Fibroblast of skin of scalp (primary cell): Measurements from ENCODE around the gene OGFR.
A peak's percentile ranks its signal among the peaks of the same experiment; 100 is the strongest.

Source experiments
- DNase-seq: peaks from one replicate; pipeline ENCODE4 v3.0.0-alpha.2; 2013

Gene OGFR

DNA sequence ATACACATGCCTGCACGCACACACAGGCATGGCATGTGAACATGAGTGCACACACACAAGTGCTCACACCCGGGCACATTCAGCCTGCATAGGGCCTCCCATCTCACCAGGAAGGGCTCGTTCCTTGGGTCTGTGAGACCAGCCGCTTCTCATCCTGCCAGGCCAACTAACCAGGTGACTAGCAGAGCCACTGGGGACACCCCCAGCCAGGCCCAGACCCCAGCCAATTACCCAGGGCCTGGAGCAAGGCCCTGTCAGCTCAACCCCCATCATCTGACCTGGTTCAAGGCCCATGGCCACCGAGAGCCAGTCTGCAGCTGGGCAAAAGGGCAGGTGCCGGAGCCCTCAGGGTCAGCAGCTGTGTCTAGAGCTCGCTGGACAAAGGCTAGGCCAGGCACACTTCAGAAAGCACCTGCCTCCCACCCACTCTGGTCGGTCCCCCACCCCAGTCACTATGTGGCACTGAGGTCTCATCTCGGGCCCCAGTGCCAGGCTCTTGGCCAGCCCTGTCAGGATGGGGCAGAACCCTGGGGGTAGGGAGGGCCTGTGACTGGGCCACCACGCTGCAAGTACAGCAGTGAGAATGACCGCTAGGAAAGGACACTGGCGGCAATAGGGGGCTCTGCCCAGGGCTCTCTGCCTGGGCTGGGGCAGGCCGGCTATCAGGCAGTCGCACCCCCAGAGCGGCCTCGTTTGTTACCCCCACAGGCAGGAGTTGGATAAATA is 35.1 kb upstream of the OGFR start:
- no peak for DNase-seq

- no peak for DNase-seq
These were observed 34.3 kb upstream of the OGFR start for GRCh38 chr20:62770111-62770910.

DNA sequence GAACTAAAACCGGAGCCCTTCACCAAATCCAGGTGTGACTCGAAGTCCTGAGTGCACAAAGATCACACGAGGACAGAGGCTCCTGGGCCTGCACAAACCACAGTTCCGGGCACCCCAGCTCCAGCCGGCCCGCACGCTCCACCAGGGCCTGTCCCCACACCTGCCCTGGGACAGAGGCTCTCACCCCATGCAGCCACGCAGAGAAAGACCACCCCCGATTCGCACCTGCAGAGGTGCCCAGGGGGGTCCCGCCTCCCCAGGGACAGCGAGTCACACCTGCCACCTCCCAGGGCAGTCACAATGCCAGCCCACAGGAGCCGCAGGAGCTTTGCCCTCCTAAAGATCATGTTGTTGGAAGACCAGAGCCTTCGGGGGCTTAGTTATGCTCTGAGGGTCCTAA is 33.7 kb upstream of the OGFR start:
- DNase-seq, result no peak

DNA sequence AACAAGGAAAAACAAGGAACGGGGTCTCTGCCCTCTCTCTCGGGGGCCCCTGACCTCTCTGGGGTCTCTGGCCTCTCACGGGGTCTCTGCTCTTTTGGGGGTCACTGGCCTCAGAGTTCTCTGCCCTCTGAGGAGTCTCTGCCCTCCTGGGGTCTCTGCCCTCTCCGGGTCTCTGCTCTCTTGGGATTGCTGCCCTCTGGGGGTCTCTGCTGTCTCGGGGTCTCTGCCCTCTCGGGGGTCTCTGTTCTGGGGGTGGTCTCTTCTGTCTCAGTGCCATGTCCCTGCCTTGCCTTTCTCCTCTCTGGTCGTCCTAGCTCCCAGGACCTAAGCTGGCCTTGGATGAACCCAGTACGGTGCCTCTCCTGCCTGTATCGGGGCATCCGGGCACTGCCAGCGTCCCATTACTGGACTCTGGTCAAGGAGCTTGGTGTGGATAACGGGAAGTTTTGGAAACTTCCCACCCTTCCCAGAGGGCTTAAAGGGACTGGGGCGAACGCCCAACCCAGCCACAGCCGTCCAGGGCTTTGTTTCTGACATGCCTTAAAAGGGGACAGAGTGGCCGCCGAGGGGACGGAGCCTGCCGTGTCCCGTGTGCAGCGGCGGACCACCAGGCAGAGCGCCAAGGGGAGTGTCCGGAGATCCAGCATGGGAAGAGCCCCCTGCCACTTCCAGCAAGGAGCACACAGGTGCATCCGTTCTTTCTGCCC is 33.1 kb upstream of the OGFR start:
- no peak for DNase-seq

DNA sequence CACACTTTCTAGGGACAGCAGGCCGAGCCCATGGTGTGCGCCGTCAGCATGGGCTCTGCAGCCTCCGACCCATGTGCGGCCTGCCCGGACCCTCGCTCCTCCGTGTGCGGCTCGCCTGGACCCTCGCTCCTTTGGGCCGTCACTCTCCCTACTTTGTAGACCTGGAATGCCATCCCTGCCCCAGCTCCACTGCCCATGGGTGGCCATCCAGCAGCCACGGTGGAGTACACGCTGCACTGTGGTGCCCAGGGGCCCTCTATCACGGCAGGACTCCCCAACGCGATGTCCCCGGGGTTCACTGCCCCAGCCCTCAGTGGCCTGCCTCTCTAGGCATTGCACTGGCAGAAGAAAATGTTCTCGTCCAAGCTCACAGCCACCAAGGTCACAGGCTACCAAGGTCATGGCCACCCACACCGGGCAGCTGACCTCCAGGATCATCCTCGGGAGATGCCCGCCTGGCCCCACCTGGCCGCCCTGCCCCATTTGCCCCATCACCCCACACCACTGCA is 32.5 kb upstream of the OGFR start:
- no peak for DNase-seq

DNA sequence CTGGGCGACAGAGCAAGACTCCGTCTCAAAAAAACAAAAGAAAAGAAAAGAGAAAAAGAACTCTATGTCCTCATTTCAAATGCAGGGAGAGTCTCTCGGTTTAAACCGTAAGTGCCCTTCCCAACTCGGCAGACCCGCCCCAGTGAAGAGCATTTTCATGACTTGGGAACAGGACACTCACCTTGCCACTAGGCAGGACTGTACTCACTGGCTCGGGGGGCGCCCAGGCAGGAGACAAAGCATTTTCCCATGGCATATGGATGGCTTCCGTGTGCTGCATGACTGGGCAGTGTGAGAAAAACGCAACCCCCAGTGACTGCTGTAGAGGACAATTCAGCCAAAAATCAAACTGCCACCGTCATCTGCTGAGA is 32.0 kb upstream of the OGFR start:
- no peak for DNase-seq

GRCh38 chr20:62772990-62773844 is 31.4 kb upstream of the OGFR start:
- no peak for DNase-seq

DNA sequence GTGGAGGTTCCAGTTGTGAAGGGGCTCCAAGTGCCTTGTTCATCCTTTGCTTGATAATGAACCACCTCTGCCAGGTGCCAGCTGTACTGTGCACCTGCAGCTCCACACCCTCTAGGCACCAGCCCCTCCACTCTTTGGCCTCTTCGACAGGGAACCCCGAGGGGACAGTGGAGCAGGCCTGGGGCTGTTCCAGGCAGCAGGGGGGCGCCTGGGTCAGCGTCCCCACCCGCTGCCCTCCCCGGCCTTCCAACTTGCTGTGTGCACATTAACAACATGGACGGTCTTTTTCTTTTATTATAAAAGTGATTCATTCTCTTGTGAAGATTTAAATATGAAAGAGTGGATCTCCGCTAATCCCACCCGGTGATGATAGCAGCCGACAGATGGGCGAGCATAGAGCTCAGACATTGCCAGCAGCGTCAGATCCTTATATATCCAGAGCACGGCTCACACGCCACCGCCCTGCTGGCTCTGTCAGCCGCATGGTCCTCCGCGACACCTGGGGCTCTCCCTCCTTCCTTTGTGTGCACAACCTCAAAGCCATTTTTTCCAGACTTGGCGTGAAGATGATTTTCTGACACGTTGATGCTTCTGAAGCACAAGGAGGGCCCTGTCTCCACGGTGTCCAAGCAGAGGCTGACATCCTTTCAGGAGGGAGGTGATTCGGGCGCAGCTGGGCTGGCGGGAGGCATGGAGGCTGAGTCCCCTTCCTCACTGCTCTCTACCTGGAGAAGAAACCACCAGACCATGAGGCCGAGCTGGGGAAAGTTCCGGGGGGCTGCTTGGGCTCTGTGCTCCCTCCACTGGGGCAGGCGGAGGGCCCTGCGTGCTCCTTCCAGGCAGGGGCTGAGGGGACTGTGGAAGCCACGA is 30.6 kb upstream of the OGFR start:
- DNase-seq, result no peak

- no peak for DNase-seq
These were observed 29.9 kb upstream of the OGFR start for GRCh38 chr20:62774762-62775161.

- DNase-seq, result no peak
These were observed 29.4 kb upstream of the OGFR start for GRCh38 chr20:62775206-62775605.

DNA sequence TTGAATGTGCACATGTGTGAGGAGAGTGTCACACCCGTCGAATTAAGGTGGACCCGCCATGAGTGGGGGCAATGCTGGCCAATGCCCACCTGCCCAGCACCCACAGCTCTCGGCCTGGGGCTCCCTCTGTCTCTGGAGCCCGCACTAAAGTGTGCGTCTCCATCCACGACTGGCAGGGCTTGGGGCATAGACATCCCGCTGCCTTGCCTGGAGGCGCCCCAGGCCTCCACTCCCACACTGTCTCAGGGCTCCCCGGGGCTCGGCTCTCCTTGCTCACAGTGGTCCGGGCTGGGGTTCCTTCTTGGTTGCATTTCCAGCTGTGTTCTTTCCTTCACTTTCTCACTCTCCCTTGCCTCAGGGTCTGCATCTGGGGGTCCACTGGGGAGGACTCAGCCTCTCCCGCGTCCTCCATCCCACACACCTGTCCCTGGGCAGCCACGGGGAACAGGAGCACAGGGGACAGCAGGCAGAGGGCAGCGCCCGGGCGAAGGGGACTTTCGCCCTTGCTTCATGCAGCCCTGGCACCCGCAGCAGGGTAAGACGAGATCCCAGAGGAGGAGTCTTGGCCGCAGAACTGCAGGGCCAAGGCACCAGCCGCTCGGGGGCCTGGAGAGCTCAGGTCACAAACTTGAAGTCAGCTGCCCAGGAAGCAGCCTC is 28.5 kb upstream of the OGFR start:
- DNase-seq, result no peak

GRCh38 chr20:62776692-62777527 is 27.7 kb upstream of the OGFR start:
- peak; percentile 13 for DNase-seq

GRCh38 chr20:62777528-62777830 is 27.2 kb upstream of the OGFR start:
- no peak for DNase-seq

DNA sequence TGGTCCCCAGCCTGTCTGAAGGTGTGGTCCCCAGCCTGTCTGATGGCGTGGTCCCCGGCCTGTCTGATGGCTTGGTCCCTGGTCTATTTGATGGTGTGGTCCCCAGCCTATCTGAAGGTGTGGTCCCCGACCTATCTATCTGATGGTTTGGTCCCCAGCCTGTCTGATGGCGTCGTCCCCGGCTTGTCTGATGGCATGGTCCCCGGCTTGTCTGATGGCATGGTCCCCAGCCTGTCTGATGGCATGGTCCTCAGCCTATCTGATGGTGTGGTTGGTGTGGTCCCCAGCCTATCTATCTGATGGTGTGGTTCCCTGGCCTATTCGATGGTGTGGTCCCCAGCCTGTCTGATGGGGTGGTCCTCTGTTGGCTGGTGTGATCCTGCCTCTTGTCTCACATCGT is 26.6 kb upstream of the OGFR start:
- DNase-seq, result no peak

DNA sequence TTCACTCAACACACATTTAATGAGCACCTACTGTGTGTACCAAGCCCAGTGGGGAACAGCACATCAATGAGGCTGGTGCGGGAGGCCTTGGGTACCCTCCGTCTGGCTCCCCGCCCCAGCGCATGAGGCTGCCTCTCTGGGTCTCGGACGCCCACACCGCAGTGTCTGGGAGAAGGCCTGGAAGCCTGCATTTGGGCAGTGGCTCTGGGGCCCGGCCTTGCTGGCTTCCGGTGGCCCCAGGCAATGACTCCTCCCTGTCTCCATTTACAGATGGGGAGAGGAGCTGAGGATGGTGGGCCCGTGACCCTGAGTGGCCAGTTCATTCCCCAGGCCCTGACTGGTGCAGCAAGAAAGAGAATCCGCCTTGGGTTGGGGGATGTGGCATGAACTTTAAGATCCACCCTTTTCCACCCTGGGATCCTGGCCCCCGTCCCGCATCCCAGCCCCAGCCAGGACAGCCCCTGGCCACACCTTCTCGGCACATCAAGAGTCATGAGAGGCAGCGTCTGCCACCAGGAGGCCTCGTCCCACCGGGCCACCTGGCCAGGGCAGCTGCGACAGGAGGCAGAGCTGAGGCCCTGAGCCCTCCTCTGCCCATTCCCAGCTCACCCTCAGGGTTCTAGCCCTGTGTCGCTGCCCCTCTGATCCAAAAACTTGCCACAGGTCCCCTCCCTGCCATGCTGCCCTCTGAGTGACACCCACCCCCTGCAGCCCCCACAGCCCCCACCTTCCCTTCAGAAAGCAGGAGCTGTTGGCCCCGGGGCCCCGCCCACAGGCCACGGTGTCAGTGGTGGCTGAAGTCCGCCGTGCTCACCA is 25.8 kb upstream of the OGFR start:
- no peak for DNase-seq

DNA sequence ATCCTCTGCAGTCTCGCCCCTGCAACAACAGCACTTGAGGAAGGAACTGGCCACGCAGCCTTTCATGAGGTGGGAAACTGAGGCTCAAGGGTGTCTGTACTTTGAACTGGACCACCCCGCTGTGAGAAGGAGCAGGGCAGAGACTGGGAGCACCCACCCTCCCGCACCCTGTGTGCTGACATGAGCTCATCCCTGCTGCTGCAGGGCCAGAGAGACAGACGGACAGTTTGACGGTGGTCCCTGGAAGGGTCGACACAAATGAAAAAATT is 25.3 kb upstream of the OGFR start:
- DNase-seq, result no peak

DNA sequence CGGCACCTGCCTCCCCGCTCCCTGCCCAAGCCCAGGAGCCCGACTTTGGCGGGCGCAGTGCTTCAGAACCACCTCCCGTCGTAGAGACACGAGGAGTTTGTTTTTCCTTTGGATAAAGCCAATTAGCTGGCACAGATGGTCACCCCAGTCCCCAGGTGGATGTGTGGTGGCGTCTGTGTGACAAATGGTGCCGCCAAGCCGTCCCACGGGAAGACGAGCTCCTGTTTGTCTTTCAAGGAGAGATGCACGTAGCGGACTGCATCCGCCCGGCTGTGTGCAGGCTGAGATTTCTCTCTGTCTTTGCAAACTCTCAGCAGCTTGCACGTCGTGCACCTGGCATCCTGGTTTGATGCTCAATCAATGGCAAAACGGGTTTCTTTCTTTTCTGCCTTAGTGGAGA is 24.4 kb upstream of the OGFR start:
- DNase-seq, result no peak

DNA sequence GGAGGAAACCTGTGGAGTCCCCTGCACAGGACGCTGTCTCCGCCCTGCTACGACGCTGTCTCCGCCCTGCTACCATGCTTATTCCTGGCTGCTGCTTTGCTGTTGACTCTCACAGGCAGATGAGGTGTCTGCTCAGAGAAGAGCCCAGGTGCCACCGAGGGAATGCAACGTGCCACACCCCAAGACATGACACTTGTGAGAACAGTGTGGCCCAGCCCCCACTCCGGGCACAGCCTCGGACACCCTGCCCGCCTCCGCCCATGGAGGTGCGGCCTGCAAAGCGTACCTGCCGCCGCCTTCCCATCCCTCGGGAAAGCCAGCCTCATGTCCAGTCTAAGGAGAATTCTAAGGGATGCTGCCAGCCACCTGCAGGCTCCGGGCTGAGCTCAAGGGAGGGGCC is 23.9 kb upstream of the OGFR start:
- DNase-seq, result no peak

DNA sequence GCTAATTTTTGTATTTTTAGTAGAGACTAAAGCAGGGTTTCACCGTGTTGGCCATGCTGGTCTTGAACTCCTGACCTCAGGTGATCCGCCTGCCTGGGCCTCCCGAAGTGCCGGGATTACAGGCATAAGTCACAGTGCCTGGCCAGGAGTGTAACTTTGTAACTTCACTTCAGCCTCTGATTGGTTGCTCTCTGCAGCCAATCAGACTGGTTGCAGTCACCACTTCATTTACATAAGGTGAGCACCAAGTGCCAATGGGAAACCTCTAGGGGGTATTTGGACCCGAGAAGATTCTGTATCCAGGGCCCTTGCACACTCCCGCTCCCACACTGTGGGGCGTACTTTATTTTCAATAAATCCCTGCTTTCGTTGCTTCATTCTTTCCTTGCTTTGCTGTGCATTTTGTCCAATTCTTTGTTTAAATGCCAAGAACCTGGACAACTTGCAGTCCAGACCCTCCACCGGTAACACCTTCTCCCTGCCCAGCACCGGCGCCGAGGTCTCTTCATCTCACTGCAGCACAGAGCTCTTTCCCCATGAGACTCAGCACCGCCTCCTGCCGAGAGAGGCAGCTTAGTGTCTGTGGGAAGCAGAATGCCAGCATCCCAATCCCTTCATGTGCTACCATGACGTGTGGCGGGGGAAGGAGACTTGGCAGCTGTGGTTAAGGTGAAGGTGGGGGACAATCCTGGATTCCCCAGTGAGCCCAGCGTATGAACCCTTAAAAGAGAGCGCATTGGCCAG is 22.3 kb upstream of the OGFR start:
- DNase-seq, result no peak
